ENCODE measurements around the gene TRPC4AP. TPM values are rescaled to one million over a fixed set of nuclear protein-coding genes. Genes with fewer than 3 reads are reported as not detected.
"Not testable (repeated sequence)": the region's sequence is repeated elsewhere in the genome, so short reads cannot be mapped to it uniquely, and the experiment has no call there.

TRPC4AP gene
- total RNA-seq, 1 donor from 2014 or later: 35.3 TPM

GRCh38 chr20:35065181-35065580, 27.4 kb downstream of the TRPC4AP start:
- intact Hi-C loops (cut with DNase I): no loop called here
- DNase-seq (ENCODE audit: missing footprints): no peak
- ATAC-seq: no peak

GRCh38 chr20:35063168-35063567, 29.4 kb downstream of the TRPC4AP start:
- ATAC-seq: no peak
- intact Hi-C loops (cut with DNase I): no loop called here
- no peak for DNase-seq (ENCODE audit: missing footprints)

DNA sequence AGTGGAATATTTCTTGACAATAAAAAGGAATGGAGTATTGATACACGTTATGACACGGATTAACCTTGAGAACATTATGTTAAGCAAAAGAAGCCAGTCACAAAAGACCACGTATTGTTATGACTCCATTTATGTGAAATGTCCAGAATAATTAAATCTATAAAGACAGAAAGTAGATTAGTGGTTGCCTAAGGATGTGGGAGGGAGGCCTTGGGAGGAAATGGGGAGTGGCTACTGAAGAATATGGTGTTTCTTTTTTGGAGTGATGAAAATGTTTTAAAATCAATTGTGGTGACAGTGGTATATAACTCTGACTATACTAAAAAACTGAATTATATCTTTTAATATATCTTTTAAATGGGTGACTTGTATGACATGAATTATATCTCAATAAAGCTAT, 30.1 kb downstream of the TRPC4AP start:
- intact Hi-C loops (cut with DNase I): no loop called here
- ATAC-seq: no peak
- DNase-seq (ENCODE audit: missing footprints): no peak

DNA sequence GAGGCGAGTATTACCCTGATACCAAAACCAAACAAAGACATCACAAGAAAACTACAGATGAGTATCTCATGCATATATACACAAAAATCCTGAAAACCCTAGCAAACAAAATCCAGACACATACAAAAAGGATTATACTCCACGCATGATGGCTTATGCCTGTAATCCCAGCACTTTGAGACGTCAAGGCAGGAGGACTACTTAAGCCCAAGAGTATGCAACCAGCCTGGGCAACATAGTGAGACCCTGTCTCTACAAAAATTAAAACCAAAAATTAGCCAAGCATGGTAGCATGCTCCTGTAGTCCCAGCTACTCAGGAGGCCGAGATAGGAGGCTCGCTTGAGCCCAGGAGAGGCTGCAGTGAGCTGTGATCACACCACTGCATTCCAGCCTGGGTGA, 32.4 kb downstream of the TRPC4AP start:
- intact Hi-C loops (cut with DNase I): no loop called here
- DNase-seq (ENCODE audit: missing footprints): no peak
- ATAC-seq: no peak

DNA sequence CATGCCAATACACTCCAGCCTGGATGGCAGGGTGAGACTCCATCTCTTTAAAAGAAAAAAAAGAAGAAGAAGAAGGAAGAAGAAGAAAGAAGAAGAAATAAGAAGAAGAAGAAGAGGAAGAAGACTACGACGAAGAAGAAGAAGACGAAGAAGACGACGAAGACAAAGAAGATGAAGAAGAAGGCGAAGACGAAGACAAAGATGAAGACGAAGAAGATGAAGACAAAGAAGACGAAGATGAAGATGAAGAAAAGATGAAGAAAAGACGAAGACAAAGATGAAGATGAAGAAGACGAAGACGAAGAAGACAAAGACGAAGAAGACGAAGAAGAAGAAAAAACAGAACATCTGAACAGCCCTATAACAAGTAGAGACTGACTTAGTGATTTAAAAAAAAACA, 33.0 kb downstream of the TRPC4AP start:
- intact Hi-C loops (cut with DNase I): no loop called here
- DNase-seq (ENCODE audit: missing footprints): no peak
- ATAC-seq: no peak

DNA sequence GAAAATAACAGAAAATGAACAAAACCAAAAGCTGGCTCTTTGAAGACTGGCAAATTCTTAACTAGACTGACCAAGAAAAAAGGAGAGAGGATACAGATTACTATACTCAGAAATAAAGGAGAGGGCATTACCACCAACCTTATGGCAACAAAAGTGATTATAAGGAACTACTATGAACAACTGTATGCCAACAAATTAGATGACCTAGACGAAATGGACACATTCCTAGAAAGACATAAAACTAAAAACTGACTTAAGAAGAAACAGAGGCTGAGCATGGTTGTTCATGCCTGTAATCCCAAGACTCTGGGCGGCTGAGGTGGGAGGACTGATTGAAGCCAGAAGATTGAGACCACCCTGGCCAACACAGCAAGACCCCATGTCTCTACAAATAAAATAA, 33.5 kb downstream of the TRPC4AP start:
- DNase-seq (ENCODE audit: missing footprints): no peak
- intact Hi-C loops (cut with DNase I): no loop called here
- no peak for ATAC-seq

DNA sequence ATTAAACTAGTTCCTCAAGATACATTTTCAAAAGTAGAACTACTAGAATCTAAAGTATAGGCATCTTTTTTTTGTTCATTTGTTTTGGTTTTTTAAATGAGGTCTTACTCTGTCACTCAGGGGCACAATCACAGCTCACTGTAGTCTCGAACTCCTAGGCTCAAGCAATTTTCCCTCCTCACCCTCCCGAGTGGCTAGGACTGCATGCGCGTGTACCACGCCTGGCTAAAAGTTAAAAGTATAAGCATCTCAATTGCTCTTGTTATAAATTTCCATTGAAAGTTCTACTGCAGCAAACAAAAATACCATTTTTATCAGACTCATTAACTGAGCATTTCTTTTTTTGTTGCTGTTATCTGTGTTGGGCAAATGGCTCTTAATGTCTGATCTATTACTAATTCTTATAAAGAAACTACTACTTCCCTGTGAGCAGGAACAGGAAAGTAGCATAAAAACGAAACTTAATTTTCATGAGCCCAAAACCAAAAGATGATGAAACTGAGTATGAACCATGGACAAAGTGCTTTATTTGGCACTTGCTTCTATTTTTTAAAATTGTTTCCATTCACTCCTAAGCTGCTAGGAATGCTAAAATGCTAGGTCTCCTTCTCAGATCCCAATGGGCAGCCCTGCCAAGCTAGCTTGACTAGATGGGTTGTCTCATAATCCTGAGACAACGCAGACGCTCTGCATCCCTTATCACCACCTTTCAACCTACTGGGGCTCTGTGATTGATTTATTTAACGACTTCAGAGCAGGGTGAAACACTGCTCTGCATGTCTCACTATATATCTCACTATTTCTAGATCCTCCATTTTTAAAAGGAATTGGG, 36.9 kb downstream of the TRPC4AP start:
- DNase-seq (ENCODE audit: missing footprints): no peak
- intact Hi-C loops (cut with DNase I): no loop called here
- no peak for ATAC-seq

DNA sequence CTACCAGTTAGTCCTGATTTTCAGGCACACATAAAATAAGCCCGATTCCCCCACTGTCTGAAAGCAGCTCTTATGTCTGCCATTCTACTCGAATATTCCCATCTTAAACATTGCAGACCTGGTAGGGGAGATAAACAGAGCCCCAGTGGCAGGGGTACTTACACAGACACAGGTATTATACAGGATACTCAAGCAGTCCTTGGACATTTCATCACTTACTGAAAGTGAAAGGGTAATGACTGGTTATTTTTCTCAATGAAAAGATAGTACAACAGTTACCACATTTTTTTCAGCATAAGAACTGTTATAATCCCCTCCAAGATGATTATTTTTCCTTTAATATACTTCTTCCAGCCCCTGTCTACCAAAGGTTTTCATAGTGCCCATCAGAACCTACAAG, 37.8 kb downstream of the TRPC4AP start:
- DNase-seq (ENCODE audit: missing footprints) (no peak), ATAC-seq (no peak)
- intact Hi-C loops (cut with DNase I): loop anchor here (5.0 kb wide), 1 partner anchor 37 kb away; the partner anchor contains the start of gene TRPC4AP

DNA sequence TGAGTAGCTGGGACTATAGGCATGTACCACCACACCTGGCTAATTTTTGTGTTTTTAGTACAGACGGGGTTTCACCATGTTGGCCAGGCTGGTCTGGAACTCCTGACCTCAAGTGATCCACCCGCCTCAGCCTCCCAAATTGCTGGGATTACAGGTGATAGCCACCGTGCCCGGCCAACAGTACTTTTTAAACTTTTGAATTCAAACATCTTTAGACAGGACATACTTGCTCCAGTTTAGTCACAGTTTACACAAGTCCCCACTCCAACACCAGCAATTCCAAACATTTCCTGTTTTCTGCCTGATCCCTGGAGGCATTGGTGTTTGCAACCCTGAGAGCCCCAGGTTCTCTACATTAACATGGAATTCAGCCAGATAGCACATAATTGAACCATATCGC, 40.0 kb downstream of the TRPC4AP start:
- ATAC-seq: not testable (repeated sequence)
- intact Hi-C loops (cut with DNase I): loop anchor here (5.0 kb wide), 1 partner anchor 40 kb away; the partner anchor contains the start of gene TRPC4AP

DNA sequence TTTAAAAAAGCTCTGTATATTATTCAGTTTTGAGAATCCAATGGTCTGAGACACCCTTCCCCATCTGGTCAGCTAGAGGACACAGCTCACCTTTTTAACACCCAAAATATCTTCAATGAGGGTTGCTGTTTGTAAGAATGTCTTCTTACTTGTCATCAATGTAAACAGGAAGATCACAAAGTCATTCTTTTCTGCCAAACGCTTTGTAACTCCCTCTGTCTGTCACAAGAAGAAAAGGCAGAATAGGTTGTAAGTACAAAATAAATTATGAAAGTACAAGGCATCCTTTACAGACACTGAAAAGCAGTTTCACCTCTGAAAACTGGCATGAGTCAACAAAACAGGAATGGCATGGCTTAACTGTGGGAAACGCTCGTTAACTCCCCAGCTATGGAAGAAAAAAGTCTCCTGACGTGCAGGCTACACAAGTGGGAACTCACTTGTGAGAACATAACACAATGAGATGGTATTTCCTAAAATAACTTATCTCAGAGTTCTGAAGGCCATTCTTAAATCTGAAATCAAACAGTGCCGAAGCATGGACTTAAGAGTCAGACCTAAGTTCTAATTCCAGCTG, 42.7 kb downstream of the TRPC4AP start:
- ATAC-seq (peak; percentile 37), DNase-seq (ENCODE audit: missing footprints) (no peak)
- intact Hi-C loops (cut with DNase I): loop anchor here (5.0 kb wide), 1 partner anchor 42 kb away; the partner anchor contains the start of gene TRPC4AP

More for the DNA sequence above, 40.0 kb downstream of the TRPC4AP start:
- DNase-seq (ENCODE audit: missing footprints): not testable (repeated sequence)

DNA sequence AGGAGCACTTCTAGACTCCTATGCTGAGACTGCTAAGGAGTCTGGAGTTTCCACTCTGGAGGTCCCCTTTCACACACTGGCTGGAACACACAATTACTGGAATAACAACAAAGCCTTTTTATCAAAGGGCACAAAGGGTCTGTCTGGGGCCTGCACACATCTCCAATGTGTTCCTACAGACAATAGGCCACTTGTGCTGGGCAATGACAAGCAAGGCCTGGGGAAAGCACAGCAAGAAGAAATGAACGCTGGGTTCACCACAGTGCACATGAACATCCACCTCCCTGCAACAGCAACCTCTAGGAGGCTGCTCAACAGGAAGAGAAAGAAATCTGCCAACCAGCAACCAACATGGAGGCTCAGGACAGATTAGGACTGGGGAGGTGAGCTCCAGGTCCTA, 43.9 kb downstream of the TRPC4AP start:
- DNase-seq (ENCODE audit: missing footprints) (no peak), ATAC-seq (no peak)
- intact Hi-C loops (cut with DNase I): no loop called here

- intact Hi-C loops (cut with DNase I): no loop called here
Measured at GRCh38 chr20:35042268-35042667, 50.3 kb downstream of the TRPC4AP start.

GRCh38 chr20:35040646-35041045, 52.0 kb downstream of the TRPC4AP start:
- intact Hi-C loops (cut with DNase I): no loop called here
- ATAC-seq (no peak), DNase-seq (ENCODE audit: missing footprints) (no peak)

More at GRCh38 chr20:35042268-35042667, 50.3 kb downstream of the TRPC4AP start:
- ATAC-seq: no peak
- DNase-seq (ENCODE audit: missing footprints): no peak

DNA sequence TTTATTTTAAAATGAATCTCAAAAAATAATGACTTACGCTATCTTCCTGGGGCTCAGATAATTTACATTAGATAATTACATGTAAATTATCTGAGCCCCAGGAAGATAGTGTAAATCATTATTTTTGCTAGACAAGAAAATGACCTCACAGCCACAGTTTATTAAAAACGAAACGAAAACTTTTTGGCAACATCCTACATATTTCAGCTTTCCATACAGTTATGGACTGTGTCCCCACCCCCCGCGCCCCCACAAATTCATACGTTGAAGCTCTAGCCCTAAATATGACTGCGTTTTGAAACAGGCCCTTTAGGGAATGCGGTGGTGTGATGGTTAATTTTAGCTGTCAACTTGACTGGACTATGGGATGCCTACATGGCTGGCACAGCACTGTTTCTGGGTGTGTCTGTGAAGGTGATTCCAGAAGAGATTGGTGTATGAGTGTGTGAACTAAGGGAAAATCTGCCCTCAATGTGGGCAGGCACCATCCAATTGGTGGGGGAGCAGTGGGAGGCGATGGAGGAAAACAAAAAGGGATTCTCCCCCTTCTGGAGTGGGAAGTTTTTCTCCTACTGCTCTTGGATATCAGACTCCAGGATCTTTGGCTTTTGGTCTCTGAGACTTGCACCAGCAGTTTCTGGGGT, 52.6 kb downstream of the TRPC4AP start:
- no peak for DNase-seq (ENCODE audit: missing footprints)
- ATAC-seq: no peak
- intact Hi-C loops (cut with DNase I): no loop called here

GRCh38 chr20:35039146-35039545, 53.5 kb downstream of the TRPC4AP start:
- no peak for DNase-seq (ENCODE audit: missing footprints)
- intact Hi-C loops (cut with DNase I): no loop called here
- ATAC-seq: no peak

GRCh38 chr20:35034145-35034544, 58.5 kb downstream of the TRPC4AP start:
- no peak for ATAC-seq
- intact Hi-C loops (cut with DNase I): no loop called here
- DNase-seq (ENCODE audit: missing footprints): no peak

- ATAC-seq: no peak
- intact Hi-C loops (cut with DNase I): no loop called here
- no peak for DNase-seq (ENCODE audit: missing footprints)
Measured at GRCh38 chr20:35030136-35030535, 62.5 kb downstream of the TRPC4AP start.

DNA sequence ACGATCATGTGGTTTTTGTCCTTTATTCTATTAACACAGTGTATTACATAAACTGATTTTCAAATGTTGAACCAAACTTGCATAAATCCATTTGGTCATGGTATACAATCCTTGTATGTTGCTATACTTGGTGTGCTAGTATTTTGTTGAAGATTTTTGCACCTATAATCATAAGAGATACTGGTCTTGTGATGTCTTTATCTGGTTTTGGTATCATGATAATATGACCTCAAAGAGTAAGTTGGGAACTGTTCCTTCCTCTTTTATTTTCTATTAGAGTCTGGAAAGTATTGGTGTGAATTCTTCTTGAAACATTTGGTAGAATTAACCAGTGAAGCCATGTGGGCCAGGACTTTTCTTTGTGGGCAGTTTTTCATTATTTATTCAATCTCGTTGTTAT, 65.3 kb downstream of the TRPC4AP start:
- no peak for ATAC-seq
- intact Hi-C loops (cut with DNase I): no loop called here

GRCh38 chr20:35025116-35025515, 67.5 kb downstream of the TRPC4AP start:
- no peak for ATAC-seq
- DNase-seq (ENCODE audit: missing footprints): no peak
- intact Hi-C loops (cut with DNase I): no loop called here

More for the DNA sequence above, 65.3 kb downstream of the TRPC4AP start:
- DNase-seq (ENCODE audit: missing footprints): no peak

GRCh38 chr20:35023624-35024023, 69.0 kb downstream of the TRPC4AP start:
- intact Hi-C loops (cut with DNase I): loop anchor here (5.0 kb wide), 1 partner anchor 69 kb away; the partner anchor contains the start of gene TRPC4AP
- no peak for DNase-seq (ENCODE audit: missing footprints)
- ATAC-seq: no peak

All from Right ventricle myocardium inferior (tissue), 1 donor.